ENCODE results near the gene CASZ1.

The CASZ1 gene

DNA sequence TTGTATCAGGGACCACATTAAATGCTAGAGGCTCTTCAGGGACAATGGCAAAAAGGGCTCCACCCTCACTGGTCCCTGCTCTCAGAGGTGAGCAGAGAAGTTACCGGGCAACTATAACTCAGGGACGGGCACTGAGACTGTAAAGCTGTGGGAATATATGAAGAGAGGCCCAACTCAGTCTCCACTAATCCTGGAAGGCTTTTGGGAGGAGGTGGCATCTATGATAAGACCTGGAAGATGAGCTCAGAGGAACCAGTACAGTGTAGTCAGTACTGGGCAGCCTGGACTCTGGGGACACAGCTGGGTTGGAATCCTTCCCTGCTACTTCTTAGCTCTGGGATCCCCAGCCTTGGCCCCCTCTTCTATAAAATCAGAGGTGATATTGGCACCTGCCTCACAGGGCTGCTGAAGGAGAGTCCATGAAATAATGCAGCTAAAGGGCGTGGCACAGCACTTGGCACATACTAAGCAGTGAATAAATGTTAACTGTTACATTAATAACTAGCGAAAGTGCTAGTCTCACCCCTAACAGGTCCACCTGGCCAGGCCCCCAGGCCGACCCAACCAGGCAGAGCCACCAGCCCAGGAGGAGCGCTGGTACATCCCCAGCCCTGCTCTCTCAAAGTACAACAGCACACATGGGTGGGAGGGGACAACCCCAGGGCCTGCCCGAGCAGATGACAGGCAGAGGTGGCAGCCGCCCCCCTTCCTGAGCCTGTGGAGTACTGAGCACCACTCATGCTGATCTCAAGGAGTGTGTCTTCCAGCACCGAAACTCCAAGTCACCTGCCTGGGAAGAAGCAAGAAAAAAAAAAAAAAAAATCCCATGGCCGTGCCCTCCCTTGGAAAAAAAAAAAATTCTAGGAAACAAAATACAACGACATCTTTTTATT, 62.7 kb downstream of the CASZ1 start:
- DNase-seq (ENCODE audit: low read depth in 3 of 3, low spot score in 1 of 3): peak in 1 of 3 donors; percentile 24

DNA sequence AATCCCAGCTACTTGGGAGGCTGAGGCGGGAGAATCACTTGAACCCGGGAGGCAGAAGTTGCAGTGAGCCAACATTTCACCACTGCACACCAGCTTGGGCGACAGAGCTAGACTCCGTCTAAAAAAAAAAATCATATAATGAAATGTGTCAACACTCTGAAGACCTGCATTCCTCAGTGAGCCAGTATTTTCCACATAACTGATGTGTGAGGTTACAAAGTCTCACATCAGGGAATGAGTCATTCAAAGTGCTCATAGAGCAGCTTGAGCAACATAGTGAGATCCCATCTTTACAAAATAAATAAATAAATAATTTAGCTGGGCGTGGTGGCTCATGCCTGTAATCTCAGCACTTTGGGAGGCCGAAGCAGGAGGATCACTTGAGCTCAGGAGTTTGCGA, 65.5 kb downstream of the CASZ1 start:
- no peak for DNase-seq (ENCODE audit: low read depth in 3 of 3, low spot score in 1 of 3)

DNA sequence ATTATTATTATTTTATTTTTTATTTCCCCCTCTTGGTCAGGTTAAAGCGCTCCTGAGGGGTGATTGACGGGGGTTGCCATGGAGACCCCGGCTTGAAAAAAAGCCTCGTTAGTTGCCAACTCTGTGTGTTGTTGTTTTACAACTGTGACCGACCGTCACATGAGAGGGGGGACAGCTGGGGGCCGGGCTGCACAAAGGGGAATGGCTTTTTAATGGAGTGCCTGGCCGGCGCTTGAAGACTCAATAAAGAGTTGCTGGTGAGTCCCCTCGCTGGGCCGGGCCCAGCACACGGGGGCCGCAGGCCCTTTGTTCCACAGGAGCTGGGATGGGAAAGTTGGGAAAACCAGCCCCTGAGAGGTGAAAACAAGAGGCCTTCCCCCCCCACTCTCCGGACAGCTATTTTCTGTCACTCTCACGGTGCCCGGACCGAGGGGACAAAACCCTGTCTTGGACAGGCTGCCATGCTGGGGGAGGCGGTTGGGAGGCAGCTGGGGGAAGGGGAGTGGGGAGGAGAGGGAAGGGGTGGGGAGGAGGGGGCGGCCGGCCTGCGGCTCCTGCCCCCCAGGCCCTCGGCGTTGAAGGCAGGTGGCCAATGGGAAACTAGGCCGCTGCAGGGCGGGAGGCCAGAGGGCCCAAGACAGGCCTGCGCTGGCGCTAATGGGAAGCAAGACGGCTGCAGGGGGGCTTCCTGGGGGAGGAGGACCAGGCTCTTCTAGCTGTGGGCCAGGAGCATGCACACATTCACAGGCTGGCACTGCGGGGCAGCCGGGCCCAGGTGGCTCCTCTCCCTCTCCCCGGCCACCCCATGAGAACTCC, 67.6 kb downstream of the CASZ1 start:
- DNase-seq (ENCODE audit: low read depth in 3 of 3, low spot score in 1 of 3): no peak

DNA sequence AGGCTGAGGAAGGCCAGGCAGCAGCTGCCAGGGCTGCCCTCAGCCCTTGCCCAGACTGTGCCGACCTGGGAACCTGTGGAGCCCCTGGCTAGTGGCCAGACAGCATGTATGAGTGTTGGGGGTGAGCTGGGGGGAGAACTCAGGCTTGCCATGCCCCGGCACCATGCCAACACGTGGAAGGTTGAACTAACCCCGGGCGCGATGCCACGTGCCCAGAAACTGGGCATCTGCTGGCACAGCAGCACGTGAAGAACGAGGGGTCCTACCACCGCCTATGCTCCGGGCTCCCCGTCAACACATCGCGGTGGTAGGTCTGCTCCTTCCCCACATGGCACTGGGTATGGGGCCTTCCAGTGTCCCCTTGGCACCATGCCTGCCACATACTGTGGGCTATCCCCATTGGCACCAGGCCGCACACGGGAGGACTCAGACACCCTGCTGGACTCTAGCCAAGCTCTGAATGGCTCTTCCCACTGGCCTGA, 68.7 kb downstream of the CASZ1 start:
- DNase-seq (ENCODE audit: low read depth in 3 of 3, low spot score in 1 of 3): no peak

DNA sequence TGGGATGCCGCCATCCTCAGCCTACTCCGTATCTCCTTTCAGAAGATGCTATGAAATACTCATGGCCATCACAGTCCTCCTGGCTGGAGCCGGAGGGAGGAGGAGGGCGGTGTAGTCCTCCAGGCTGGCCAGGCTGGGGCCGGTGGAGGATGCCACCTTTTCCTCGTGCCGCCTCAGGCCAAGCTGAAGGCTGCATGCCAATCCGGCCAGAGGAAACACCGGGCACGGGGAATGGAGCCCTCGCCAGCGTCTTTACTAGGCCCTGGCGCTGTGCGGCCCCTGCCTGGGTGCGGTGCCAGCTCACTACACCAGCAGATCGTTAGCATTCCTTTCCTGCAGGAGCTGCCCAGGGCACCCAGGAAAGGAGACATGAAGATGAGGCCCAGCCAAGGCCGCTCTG, 70.1 kb downstream of the CASZ1 start:
- no peak for DNase-seq (ENCODE audit: low read depth in 3 of 3, low spot score in 1 of 3)

DNA sequence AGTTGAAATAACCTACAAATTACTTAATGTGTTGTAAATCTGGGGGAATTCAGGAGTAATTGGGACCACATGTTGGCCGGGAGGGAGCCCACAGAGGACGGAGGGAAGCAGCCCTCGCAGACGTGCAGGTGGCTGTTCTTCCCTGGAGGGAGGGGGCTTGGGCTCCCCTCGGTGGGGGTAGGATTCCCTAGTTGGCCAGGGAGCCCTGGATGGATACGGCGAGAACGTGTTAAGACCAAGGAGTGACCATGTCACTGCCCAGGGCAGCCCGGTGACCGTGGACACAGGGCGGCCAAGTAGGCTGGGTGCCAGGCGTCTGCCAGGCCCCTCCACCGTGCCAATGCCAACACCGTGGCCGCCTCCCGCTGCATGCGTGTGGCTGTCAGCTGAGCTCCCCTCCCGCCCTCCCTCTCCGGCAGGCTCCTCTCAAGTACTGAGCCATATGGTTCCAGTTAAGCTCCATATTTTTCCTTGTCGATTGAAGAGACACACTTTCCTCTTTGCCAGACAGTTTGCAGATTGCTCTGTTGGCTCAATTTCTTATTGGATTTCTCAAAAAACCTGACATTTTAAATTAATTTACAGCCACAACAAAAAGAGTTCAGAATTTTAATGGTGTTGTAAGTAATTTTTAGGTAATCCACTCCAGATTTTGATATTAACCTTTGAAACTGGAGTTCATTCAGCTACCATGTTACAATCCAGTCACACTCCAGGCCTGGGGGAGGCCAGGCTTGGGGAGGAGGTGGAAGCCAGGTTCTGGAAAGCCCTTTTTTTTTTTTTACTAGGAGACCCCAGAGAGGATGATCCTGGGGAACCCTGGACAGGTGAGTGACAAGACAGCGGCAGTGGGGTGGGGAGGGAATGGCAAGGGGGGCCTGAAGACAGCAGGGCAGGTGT, 71.2 kb downstream of the CASZ1 start:
- no peak for DNase-seq (ENCODE audit: low read depth in 3 of 3, low spot score in 1 of 3)

DNA sequence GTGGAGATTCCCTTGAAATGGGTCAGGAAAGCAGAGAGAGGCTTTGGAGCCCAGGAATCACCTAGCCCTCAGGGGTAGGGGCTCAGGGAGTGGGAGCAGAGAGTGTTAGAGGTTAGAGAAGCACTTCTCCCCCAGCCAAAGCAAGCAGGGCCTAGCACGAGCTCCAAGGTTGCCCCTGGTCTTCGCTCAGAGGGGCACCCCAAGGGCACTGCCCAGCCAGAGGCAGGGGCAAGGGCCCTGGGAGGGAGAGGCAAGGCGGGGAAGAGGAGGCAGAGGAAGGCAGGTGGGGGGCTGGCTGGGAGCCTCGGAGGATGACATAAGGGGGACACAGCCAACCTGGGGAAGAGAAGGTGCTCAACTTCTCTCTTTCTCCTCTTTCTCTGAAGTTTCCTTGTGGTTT, 71.9 kb downstream of the CASZ1 start:
- DNase-seq (ENCODE audit: low read depth in 3 of 3, low spot score in 1 of 3): no peak

DNA sequence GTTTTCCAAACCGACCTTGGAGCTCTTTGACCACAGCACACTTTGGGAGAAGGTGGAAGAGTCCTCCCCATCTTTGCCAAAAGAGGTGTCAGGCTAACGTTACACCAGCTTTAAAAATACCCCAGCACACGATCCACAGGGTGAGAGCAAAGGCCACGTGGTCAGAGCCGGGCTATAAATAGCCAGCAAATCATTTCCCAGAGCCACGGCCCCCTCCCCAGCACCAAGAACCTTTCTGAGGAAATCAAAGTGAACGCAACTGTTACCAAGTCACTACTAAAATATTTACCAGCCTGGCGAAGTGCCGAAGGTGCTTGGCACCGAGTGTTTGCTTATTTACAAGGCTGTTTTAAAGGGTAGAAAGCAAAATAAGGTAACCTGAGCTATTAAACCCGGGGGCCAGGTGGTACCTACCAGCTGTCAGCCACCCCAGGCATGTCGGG, 72.4 kb downstream of the CASZ1 start:
- DNase-seq (ENCODE audit: low read depth in 3 of 3, low spot score in 1 of 3): no peak

DNA sequence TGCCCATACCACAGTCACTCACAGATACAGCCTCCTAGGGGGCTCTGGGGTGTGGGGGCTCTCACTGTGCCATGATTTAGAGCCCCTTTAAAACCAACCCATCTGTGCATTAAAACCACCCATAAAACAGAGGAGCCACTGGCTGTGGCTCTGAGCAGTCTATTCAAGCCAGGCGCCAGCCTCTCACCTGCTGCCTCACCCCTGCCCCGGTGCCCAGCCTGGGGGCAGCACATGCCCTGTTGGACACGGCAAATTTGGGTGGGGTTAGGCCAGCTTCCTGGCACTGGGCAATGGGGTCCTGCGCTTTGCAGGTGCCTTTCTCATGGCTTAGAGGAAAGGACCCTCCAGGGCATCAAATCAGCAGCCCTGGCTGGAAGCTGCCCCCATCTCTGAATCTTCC, 73.1 kb downstream of the CASZ1 start:
- no peak for DNase-seq (ENCODE audit: low read depth in 3 of 3, low spot score in 1 of 3)

DNA sequence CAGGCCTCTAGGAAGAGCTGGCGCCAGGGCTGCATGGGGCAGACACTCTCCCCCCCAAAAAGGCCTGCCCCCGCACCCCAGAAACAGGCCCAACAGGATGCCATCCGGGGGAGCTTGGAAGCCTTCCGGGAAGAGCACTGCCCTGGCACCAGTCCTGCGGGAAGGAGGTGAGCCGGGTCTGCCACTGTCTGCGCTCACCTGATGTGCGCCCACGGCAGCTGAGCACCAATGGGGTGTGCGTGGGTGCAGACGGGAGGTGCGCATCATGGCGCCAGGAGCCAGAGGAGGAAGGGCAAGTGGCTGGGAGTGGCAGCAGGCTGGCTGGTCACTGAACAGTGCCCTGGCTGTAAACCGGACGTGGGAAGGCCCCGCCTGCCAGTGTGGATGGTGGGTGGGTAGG, 73.6 kb downstream of the CASZ1 start:
- DNase-seq (ENCODE audit: low read depth in 3 of 3, low spot score in 1 of 3): no peak

DNA sequence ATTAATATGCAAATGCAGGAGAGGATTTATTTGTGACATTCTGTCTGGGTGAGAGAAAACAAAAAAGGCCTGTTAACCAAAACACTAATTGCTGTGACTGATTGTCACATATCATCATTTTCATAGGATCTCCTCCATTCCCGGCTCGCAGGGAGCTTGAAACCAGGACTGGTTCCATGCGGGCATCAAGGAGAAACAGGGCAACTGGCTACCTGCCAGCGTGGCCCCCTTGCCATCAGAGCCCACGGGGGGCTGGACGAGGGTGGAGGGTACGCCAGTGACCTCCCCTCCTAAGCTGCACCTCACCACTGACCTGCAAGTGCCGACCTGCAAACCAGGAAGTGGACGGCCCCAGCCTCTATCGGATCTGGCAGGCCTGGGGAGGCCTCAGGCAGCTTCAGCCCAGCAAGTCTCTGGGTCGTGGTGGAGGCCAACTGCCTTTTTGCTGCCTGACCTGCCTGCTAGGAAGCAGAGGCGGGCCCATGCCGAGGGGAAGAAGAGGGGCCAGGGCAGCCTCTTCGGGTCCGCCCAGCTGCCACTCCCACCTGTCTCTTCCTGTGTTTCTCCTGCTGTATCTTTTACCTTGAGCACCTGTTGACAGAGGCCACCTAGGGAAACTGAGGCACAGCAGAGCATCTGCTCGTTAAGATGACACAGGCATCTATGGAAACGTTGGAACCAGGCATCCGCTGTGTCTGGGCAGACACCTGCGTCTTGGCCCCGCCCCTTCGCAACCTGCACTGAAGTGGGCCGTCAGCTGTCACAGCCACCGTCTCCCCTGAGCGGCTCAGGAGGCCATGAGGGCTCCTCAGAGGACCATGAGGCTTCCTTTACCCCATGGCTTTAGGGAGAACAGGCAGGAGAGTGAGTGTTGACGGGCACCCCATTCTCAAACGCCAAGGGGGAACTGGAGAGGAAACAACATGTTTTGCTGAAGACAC, 74.8 kb downstream of the CASZ1 start:
- DNase-seq (ENCODE audit: low read depth in 3 of 3, low spot score in 1 of 3): no peak

DNA sequence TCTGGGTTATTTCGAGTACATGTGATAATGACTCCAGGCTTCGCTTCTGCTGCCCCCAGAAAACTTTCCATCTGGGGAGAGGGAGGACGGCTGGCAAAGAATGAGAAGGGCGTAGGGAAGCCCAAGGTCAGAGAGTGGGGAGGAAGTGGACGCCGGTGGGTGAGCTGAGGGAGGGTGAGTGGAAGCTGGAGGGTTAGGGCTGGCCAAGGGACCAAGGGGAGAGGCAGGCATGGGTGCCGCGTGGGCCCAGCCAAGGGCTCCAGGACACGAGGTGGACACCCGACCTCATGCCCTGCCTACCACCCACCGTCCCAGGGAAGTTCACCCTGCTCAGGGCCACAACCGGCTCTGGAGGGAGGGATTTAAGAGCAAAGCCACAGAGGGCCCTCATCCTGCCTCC, 75.8 kb downstream of the CASZ1 start:
- DNase-seq (ENCODE audit: low read depth in 3 of 3, low spot score in 1 of 3): no peak

DNA sequence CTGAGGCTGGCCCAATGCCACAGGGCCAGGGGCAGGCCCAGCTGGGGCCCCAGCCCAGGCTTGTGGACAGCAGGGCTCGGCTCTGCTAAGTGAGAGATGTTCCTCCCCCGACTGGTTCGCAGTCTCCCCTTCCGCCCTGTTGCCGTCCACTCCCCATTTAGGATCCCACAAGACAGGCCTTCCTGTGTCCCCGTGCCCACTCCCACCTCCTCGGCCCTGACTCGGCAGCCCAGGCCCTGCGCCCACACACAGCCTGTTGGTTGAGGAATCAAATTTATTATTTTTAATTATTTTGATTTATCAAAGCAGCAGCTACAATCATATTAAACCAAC, 78.4 kb downstream of the CASZ1 start:
- DNase-seq (ENCODE audit: low read depth in 3 of 3, low spot score in 1 of 3): no peak

DNA sequence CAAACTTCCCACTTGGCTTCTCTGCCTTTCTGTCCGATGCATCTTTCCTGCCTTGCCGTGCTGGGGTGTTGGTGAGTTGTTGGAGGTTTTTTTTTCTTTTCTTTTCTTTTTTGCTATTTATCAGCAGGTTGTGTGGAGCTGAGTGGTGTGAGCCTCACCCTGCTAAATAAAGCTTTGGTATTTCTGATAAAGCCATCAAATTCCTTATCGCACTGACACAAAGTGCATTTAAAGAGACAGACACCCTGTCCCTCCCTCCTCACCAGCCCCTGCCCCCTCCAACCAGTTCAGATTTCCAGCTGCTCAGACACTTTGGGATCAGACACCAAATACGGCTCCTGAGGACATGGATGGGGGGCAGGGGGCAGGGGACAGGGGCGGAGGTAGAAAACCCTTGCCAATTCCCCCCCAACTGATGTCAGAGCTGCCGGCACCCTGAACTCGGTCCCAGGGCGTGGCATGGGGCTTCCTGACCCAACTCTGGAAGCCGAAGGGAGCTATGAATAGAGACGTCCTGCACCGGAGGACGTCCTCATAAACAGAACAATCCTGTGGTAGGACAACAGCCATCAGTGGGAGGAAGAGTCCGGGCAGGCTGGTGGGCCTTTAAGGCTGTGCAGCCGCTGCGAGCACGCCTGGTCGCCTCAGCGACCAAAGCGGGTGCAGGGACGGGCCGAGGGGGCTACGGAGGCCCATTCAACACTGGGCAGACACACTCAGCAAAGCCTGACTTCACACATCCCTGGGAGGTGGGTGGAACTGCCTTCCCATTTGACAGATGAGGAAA, 79.0 kb downstream of the CASZ1 start:
- no peak for DNase-seq (ENCODE audit: low read depth in 3 of 3, low spot score in 1 of 3)

DNA sequence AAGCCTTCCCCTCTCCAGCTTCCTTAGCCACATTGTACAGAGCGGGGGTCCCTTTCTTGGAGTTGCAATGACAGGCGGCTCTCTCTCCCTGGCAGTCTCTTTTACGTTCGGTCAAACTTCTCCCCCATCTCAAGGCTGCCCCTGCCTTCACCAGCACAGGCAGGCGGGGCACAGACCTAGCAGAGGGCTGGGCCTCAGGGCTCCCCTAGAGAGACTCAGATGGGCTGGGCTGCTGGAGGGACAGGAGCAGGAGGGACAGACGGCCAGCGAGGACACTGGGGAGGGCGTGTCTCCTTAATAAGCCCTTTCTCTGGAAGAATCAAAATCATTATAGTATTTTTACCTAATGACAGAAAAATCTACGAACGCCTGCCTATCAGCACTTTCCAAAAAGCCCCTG, 79.6 kb downstream of the CASZ1 start:
- DNase-seq (ENCODE audit: low read depth in 3 of 3, low spot score in 1 of 3): no peak

DNA sequence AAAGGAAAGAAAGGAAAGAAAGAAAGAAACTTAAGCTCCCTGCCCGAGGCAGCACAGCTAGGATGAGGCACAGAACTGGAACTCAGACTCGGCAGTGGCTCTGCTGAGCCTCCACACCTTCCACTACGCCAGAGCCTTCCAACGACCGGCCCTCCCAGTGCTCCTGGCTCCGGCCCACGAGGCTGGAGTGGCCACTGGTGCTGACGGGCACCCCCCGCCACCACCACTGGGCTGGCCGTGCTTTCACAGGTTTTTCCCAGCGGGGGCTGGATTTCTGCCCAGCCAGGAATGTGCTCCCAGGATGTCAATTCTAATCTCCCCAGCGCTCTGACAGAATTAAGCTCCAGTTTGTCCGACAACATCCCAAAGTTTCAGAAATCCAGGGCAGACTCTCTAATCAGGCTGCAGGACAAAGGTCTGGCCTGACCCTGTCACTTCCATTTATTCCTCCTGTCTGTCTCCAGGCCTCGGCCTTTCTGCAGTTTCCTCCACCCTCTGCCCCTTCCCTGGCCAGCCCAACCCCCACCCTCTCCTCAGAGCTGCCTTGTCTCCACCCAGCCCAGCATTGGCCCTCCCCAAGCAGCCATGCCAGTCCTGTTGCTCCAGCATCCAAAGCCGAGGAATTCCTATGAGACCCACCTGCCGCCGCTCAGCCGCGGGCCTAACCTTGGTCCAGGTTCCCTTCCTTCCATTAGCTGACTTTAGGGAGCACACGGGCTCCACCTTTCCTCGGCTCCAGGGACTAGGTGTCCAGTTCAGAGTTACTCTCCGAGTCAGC, 81.9 kb downstream of the CASZ1 start:
- DNase-seq (ENCODE audit: low read depth in 3 of 3, low spot score in 1 of 3): no peak

DNA sequence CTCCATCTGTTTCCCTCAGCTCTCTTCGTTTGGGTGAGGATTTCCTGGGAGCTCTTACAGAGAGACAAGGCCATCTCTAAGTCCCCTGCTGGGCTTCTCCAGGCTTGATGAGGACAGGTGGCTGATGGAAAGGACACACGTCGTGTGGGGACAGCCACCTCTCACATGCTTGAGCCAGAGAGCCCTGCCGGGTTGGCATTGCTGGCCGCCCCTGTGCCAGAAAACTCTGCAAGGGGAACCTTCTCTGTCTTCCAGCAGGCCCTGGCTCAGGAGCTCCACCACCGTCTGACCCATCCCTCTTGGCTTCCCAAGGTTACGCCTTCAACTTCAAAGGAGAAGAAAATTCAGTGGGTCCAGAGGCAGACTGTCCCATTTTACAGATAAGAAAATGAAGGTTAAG, 82.8 kb downstream of the CASZ1 start:
- no peak for DNase-seq (ENCODE audit: low read depth in 3 of 3, low spot score in 1 of 3)

DNA sequence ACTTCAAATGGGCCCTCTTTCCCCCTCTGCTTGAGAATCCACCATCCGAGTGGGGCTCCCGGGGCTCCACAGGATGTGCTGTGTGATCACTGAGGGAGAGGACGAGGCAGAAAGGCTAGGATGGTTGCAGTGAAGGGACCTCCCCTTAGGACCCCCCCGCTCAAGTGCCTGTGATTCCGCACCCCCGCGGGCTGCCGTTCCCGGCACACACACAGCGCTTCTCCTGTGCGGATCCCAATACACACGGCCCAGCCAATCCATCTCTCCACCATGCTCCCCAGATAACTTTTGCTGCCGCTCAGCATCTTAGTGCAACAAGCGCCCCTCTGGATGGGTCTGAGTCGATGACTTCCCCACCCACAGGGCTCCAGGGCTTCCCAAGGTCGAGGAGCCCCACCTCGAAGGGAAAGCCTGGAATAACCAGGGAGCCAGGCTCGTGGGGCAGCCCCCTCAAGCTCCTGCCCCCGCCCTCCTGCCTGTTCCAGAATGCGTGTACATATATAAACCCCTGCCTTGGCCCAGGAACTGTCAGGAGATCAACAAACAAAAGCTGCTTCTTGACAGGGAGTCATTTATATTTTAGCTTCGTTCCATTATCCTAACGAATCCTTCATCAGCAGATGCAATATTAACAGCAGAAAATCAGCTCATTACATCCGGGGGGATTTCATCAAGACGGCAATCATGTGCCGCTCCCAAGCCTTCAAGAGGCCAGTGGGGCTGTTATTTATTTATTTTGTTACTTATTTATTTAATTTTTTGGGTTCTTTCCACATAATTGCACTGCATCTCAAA, 83.7 kb downstream of the CASZ1 start:
- no peak for DNase-seq (ENCODE audit: low read depth in 3 of 3, low spot score in 1 of 3)

All from stimulated activated CD4-positive, alpha-beta T cell treated with anti-CD3 and anti-CD28 coated beads, TNF-alpha, amount 100 ng/mL, for 1 hour (primary cell).